HepG2 (cell line): ENCODE results near the gene PRKCE. TPM values are rescaled to one million over a fixed set of nuclear protein-coding genes. Genes with fewer than 3 reads are reported as not detected.

ENCODE experiments used
- ATAC-seq: fragments of 200-7000 bp; cut with Tn5 transposase; 3 replicates; pipeline ENCODE4 v1.9.1; 2020; ENCODE audit warnings: mild to moderate bottlenecking, moderate library complexity
- BruUV-seq: library from RNA; stranded (reverse); fragments of 400-500 nt; replicated peaks from 2 replicates; lab custom pipeline; 2021; lab: Mats Ljungman, UMichigan
- CTCF ChIA-PET: fragments of 300-600 bp; formaldehyde crosslinking; extraction: SDS; loops from one replicate; lab custom pipeline; 2021; ENCODE audit warnings: low total read pairs, inconsistent platforms, low intra/inter-chr PET ratio; lab: Yijun Ruan, JAX
- POLR2A ChIA-PET: fragments of 350-600 bp; sonication (Branson Sonifier 250); formaldehyde crosslinking; loops from one replicate; lab custom pipeline; 2020; ENCODE audit warnings: antibody characterized with exemption, inconsistent platforms; lab: Yijun Ruan, JAX
- DNase-seq: peaks from one replicate; pipeline ENCODE4 v3.0.0-alpha.2; 2015; ENCODE audit warnings: low spot score
- FAIRE-seq: peaks from 3 replicates; lab custom pipeline; 2011; peaks lifted over from hg19 to GRCh38; lab: Jason Lieb, UNC
- H2AFZ ChIP-seq: one replicate; pipeline ENCODE4 v1.6.1; 2011; ENCODE audit warnings: low read length, inconsistent platforms
- H3K27ac ChIP-seq: fragments of 300-600 bp; 3 replicates; pipeline ENCODE4 v1.8.0; 2011; ENCODE audit warnings: mixed run types, mild to moderate bottlenecking, mixed read lengths, low read length, inconsistent platforms; ENCODE audit not compliant: insufficient read depth; ENCODE audit errors: extremely low read length
- H3K27me3 ChIP-seq, 2 experiments: fragments of 200-600 bp in 1 of 2; 2 replicates in 1 of 2; 3 replicates in 1 of 2; pipeline versions ENCODE4 v1.6.0 to v1.8.0; 2011; ENCODE audit warnings: low read length in 2 of 2, mild to moderate bottlenecking in 2 of 2, moderate library complexity in 2 of 2, inconsistent platforms in 1 of 2; ENCODE audit not compliant: insufficient read depth in 2 of 2, control insufficient read depth in 1 of 2
- H3K36me3 ChIP-seq, 2 experiments: fragments of 200-600 bp in 1 of 2; replicated peaks in 1 of 2; 2 replicates in 1 of 2; 3 replicates in 1 of 2; pipeline versions ENCODE4 v1.5.1 to v1.8.0; 2011; ENCODE audit warnings: low read length in 2 of 2, inconsistent platforms in 1 of 2; ENCODE audit not compliant: insufficient read depth in 2 of 2, control insufficient read depth in 1 of 2
- H3K4me1 ChIP-seq: 2 replicates; pipeline ENCODE4 v1.5.1; 2012; ENCODE audit warnings: low read length, inconsistent platforms; ENCODE audit not compliant: insufficient read depth
- H3K4me2 ChIP-seq: 2 replicates; pipeline ENCODE4 v1.6.0; 2011; ENCODE audit warnings: low read depth, low read length, inconsistent platforms
- H3K4me3 ChIP-seq, 3 experiments: fragments of 200-600 bp in 1 of 3; sonication (generic), shearing (Covaris generic) in 1 of 3; replicated peaks in 1 of 3; 2 replicates each; pipeline ENCODE4 v1.5.1; 2011 to 2016; ENCODE audit warnings: low read length in 3 of 3, inconsistent platforms in 2 of 3, low read depth in 2 of 3, mild to moderate bottlenecking in 2 of 3, control low read depth in 1 of 3, mixed read lengths in 1 of 3; ENCODE audit not compliant: insufficient read depth in 1 of 3
- H3K79me2 ChIP-seq: one replicate; pipeline ENCODE4 v1.6.1; 2011; ENCODE audit warnings: low read length, inconsistent platforms; ENCODE audit not compliant: insufficient read depth
- H3K9ac ChIP-seq: 2 replicates; pipeline ENCODE4 v1.6.0; 2011; ENCODE audit warnings: mild to moderate bottlenecking, low read depth, low read length, inconsistent platforms; ENCODE audit not compliant: insufficient read depth
- H3K9me3 ChIP-seq: 2 replicates; pipeline ENCODE4 v1.5.1; 2012; ENCODE audit warnings: mild to moderate bottlenecking, low read length
- H4K20me1 ChIP-seq: 2 replicates; pipeline ENCODE4 v1.6.0; 2011; ENCODE audit warnings: inconsistent platforms, mild to moderate bottlenecking, low read length, moderate library complexity; ENCODE audit not compliant: insufficient read depth
- HDAC6 ChIP-seq: fragments of 200-600 bp; sonication (generic); IDR thresholded peaks from 2 replicates; pipeline ENCODE4 v1.7.0; 2017; ENCODE audit warnings: mild to moderate bottlenecking, antibody characterized with exemption, low read length, low read depth
- SP4 ChIP-seq: sonication (generic); formaldehyde crosslinking; IDR thresholded peaks from 2 replicates; pipeline ENCODE4 v1.8.1; 2023; ENCODE audit warnings: mild to moderate bottlenecking, missing genetic modification reagents
- TARDBP ChIP-seq: sonication (generic); formaldehyde crosslinking; IDR thresholded peaks from 2 replicates; pipeline ENCODE4 v1.8.0; 2022; ENCODE audit warnings: mild to moderate bottlenecking, missing genetic modification reagents
- ZNF672 ChIP-seq: sonication (generic); formaldehyde crosslinking; IDR thresholded peaks from 2 replicates; pipeline ENCODE4 v1.8.1; 2022; ENCODE audit warnings: missing genetic modification reagents
- WGBS: methylation state at CpG from one replicate; pipeline ENCODE4 v1.1.6; 2017; ENCODE audit warnings: low lambda C conversion rate; 5-methylcytosine and 5-hydroxymethylcytosine counted together
- in situ Hi-C: cut with HindIII; loops from 2 replicates; pipeline ENCODE4 v1.10.0; 2017; ENCODE audit warnings: low pct_unique_long_range_greater_than_20kb; ENCODE audit not compliant: extremely low pct_ligation_motif_present
- intact Hi-C: fragments of 100-400 bp; cut with micrococcal nuclease; formaldehyde crosslinking; loops from one replicate; pipeline ENCODE4 v1.10.0; 2022; ENCODE audit not compliant: unreplicated experiment
- polyA plus RNA-seq, 8 experiments: library from polyadenylated mRNA; depleted of rRNA in 3 of 8; stranded (reverse) in 7 of 8; unstranded in 1 of 8; fragments of >200 nt; fragmentation: Illumina TruSeq in 4 of 8; extraction: Trizol in 4 of 8; gene quantifications; 2 replicates each; pipeline versions ENCODE4 v1.2.1 to v1.2.3, GENCODE V29; 2011 to 2016; ENCODE audit warnings: low read depth in 4 of 8, missing spikeins in 1 of 8, mixed read lengths in 1 of 8; ENCODE audit not compliant: insufficient read depth in 1 of 8
- total RNA-seq, 5 experiments: library from RNA; depleted of rRNA; stranded (reverse); fragments of >200 nt; fragmentation: Illumina TruSeq; extraction: Trizol; gene quantifications; 2 replicates each; pipeline ENCODE4 v1.2.3, GENCODE V29; 2016; ENCODE audit warnings: low read depth in 1 of 5
- TF ChIP-seq, protein P1 (sequence below): sonication (generic); formaldehyde crosslinking; IDR thresholded peaks from one replicate; pipeline ENCODE4 v1.5.1; 2020; ENCODE audit warnings: mild to moderate bottlenecking, missing genetic modification reagents; ENCODE audit errors: not compliant biosample characterization
- TF ChIP-seq, protein P2 (sequence below): sonication (generic); formaldehyde crosslinking; conservative IDR thresholded peaks from 2 replicates; pipeline ENCODE4 v1.4.0; 2020; ENCODE audit warnings: missing genetic modification reagents
- TF ChIP-seq, protein P3 (sequence below): sonication (generic); formaldehyde crosslinking; IDR thresholded peaks from 2 replicates; pipeline ENCODE4 v1.5.0; 2020; ENCODE audit warnings: mild to moderate bottlenecking, missing genetic modification reagents

Gene PRKCE
- total and polyA plus RNA-seq, 2 of the 13 experiments (the other 11 are each of a cell fraction or from before 2014, with no cell fraction given), result 1.0 to 3.9 TPM

DNA sequence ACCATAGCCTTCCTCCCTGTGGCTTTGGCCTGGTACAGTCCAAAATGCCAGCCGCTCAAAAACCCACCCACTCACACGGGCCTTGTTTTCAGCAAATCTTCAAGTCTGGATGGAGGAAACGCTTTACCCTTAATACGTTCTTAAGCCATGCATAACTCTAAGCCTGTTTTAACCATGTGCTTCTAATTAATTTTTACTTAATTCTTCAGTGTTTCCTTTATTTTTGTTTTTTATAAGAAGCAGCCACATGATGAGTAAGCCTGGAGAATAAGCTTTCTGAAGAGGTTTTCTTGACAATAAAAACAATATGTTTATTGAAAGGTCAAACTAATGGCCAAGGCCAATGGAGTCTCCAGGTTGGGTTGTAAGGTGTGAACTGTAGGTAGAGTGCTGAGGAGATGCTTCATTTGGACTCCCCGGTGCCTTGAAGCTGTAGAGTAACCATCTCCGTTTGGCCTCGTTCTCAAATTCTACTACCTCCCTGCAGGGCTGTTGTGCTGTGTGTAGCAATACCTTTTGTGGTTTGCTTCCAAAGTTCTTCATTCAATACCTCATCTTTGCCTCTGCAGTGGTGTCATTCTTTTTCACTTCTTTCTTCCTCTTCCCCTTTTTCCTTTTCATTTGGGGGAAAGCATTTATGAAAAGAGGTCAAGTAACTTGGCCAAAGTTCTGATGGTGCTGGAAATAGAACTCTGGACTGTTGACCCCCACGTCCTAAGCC is 113.7 kb downstream of the PRKCE start:
- ChIA-PET POLR2A (no interaction called here), CTCF (no interaction called here)
- Histone ChIP-seq H3K4me1 (no peaks in the 10 kb centered on the region), H3K27me3 (no peaks in the 10 kb centered on the region), H3K27ac (no peak overlapping the region), H3K4me3 (no peak overlapping the region), H2AFZ (no peak overlapping the region), H3K9ac (no peak overlapping the region), H3K36me3 (no peaks in the 10 kb centered on the region), H3K9me3 (no peaks in the 10 kb centered on the region), H4K20me1 (no peaks in the 10 kb centered on the region), H3K79me2 (no peaks in the 10 kb centered on the region), H3K4me2 (no peak overlapping the region)
- TF ChIP-seq SP4 (CRISPR knock-in tag), result no peak
- TF ChIP-seq, protein P1, sequence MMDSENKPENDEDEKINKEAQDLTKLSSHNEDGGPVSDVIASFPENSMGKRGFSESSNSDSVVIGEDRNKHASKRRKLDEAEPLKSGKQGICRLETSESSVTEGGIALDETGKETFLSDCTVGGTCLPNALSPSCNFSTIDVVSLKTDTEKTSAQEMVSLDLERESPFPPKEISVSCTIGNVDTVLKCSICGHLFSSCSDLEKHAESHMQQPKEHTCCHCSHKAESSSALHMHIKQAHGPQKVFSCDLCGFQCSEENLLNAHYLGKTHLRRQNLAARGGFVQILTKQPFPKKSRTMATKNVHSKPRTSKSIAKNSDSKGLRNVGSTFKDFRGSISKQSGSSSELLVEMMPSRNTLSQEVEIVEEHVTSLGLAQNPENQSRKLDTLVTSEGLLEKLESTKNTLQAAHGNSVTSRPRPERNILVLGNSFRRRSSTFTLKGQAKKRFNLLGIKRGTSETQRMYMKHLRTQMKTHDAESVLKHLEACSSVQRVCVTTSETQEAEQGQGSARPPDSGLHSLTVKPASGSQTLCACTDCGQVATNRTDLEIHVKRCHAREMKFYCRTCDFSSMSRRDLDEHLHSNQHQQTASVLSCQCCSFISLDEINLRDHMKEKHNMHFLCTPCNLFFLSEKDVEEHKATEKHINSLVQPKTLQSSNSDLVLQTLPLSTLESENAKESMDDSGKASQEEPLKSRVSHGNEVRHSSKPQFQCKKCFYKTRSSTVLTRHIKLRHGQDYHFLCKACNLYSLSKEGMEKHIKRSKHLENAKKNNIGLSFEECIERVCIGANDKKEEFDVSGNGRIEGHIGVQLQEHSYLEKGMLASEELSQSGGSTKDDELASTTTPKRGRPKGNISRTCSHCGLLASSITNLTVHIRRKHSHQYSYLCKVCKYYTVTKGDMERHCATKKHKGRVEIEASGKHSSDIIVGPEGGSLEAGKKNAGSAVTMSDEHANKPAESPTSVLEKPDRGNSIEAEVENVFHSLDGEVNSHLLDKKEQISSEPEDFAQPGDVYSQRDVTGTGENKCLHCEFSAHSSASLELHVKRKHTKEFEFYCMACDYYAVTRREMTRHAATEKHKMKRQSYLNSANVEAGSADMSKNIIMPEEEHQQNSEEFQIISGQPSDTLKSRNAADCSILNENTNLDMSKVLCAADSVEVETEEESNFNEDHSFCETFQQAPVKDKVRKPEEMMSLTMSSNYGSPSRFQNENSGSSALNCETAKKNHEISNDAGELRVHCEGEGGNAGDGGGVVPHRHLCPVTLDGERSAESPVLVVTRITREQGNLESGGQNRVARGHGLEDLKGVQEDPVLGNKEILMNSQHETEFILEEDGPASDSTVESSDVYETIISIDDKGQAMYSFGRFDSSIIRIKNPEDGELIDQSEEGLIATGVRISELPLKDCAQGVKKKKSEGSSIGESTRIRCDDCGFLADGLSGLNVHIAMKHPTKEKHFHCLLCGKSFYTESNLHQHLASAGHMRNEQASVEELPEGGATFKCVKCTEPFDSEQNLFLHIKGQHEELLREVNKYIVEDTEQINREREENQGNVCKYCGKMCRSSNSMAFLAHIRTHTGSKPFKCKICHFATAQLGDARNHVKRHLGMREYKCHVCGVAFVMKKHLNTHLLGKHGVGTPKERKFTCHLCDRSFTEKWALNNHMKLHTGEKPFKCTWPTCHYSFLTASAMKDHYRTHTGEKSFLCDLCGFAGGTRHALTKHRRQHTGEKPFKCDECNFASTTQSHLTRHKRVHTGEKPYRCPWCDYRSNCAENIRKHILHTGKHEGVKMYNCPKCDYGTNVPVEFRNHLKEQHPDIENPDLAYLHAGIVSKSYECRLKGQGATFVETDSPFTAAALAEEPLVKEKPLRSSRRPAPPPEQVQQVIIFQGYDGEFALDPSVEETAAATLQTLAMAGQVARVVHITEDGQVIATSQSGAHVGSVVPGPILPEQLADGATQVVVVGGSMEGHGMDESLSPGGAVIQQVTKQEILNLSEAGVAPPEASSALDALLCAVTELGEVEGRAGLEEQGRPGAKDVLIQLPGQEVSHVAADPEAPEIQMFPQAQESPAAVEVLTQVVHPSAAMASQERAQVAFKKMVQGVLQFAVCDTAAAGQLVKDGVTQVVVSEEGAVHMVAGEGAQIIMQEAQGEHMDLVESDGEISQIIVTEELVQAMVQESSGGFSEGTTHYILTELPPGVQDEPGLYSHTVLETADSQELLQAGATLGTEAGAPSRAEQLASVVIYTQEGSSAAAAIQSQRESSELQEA (CRISPR knock-in tag), result no peak
- TF ChIP-seq, protein P2, sequence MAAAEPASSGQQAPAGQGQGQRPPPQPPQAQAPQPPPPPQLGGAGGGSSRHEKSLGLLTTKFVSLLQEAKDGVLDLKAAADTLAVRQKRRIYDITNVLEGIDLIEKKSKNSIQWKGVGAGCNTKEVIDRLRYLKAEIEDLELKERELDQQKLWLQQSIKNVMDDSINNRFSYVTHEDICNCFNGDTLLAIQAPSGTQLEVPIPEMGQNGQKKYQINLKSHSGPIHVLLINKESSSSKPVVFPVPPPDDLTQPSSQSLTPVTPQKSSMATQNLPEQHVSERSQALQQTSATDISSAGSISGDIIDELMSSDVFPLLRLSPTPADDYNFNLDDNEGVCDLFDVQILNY (CRISPR knock-in tag), result no peak
- TF ChIP-seq TARDBP (CRISPR knock-in tag), result no peak
- no peak for TF ChIP-seq ZNF672
- TF ChIP-seq HDAC6, result no peak
- TF ChIP-seq, protein P3, sequence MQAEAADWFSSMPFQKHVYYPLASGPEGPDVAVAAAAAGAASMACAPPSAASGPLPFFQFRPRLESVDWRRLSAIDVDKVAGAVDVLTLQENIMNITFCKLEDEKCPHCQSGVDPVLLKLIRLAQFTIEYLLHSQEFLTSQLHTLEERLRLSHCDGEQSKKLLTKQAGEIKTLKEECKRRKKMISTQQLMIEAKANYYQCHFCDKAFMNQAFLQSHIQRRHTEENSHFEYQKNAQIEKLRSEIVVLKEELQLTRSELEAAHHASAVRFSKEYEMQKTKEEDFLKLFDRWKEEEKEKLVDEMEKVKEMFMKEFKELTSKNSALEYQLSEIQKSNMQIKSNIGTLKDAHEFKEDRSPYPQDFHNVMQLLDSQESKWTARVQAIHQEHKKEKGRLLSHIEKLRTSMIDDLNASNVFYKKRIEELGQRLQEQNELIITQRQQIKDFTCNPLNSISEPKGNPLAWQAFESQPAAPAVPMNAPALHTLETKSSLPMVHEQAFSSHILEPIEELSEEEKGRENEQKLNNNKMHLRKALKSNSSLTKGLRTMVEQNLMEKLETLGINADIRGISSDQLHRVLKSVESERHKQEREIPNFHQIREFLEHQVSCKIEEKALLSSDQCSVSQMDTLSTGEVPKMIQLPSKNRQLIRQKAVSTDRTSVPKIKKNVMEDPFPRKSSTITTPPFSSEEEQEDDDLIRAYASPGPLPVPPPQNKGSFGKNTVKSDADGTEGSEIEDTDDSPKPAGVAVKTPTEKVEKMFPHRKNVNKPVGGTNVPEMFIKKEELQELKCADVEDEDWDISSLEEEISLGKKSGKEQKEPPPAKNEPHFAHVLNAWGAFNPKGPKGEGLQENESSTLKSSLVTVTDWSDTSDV (CRISPR knock-in tag), result no peak
- ATAC-seq, result no peak
- no peak for DNase-seq
- intact Hi-C loops (no loop called here), in situ Hi-C loops (no loop called here)
- 80% methylated on average over 8 of the region's 8 CpGs for WGBS
- BruUV-seq, result no TSS peak
- FAIRE-seq, result no peak
